HG02973 (cell line): Measurements from ENCODE around the gene MRNIP.

ENCODE experiments used
- ATAC-seq: cut with Tn5 transposase; IDR thresholded peaks from one replicate; pipeline ENCODE4 v1.9.1; 2021; ENCODE audit warnings: moderate library complexity; ENCODE audit not compliant: unreplicated experiment

The MRNIP gene

GRCh38 chr5:179805529-179806249, 52.9 kb downstream of the MRNIP start:
- peak; percentile 8 for ATAC-seq

- ATAC-seq: no peak
Observed at GRCh38 chr5:179805070-179805528, 53.5 kb downstream of the MRNIP start.

GRCh38 chr5:179804555-179804947, 54.1 kb downstream of the MRNIP start:
- no peak for ATAC-seq

GRCh38 chr5:179803651-179804554, 54.7 kb downstream of the MRNIP start:
- ATAC-seq: no peak

GRCh38 chr5:179802950-179803562, 55.6 kb downstream of the MRNIP start:
- ATAC-seq: no peak

GRCh38 chr5:179802207-179802883, 56.3 kb downstream of the MRNIP start:
- ATAC-seq: no peak

GRCh38 chr5:179801304-179802206, 57.1 kb downstream of the MRNIP start:
- ATAC-seq: peak; percentile 27

GRCh38 chr5:179800696-179801201, 57.9 kb downstream of the MRNIP start:
- ATAC-seq: no peak

GRCh38 chr5:179800071-179800695, 58.4 kb downstream of the MRNIP start:
- ATAC-seq: no peak

GRCh38 chr5:179799644-179799973, 59.0 kb downstream of the MRNIP start:
- no peak for ATAC-seq

GRCh38 chr5:179798771-179799643, 59.6 kb downstream of the MRNIP start:
- ATAC-seq: no peak

GRCh38 chr5:179798144-179798770, 60.4 kb downstream of the MRNIP start:
- no peak for ATAC-seq

GRCh38 chr5:179797741-179798140, 60.9 kb downstream of the MRNIP start:
- no peak for ATAC-seq

GRCh38 chr5:179796877-179797608, 61.6 kb downstream of the MRNIP start:
- ATAC-seq: no peak

- ATAC-seq: peak; percentile 56
Observed at GRCh38 chr5:179795863-179796833, 62.5 kb downstream of the MRNIP start.
